GM21619 (cell line): ENCODE data around the gene UBAC2.
A peak's percentile ranks its signal among the peaks of the same experiment; 100 is the strongest.

Source experiments
- ATAC-seq: cut with Tn5 transposase; IDR thresholded peaks from one replicate; pipeline ENCODE4 v1.9.1; 2021; ENCODE audit not compliant: unreplicated experiment

Gene UBAC2

GRCh38 chr13:99330942-99331341 is 130.3 kb downstream of the UBAC2 start:
- ATAC-seq = no peak

GRCh38 chr13:99331881-99332293 is 131.2 kb downstream of the UBAC2 start:
- ATAC-seq = peak; percentile 88

- ATAC-seq = no peak
Measured at GRCh38 chr13:99332456-99332855, 131.8 kb downstream of the UBAC2 start.

GRCh38 chr13:99334221-99334620 is 133.6 kb downstream of the UBAC2 start:
- ATAC-seq = no peak

GRCh38 chr13:99335087-99335486 is 134.4 kb downstream of the UBAC2 start:
- ATAC-seq = no peak

- ATAC-seq = peak; percentile 78
Measured at GRCh38 chr13:99335603-99336002, 134.9 kb downstream of the UBAC2 start.

- no peak for ATAC-seq
Measured at GRCh38 chr13:99339230-99339721, 138.6 kb downstream of the UBAC2 start.

GRCh38 chr13:99339736-99340397 is 139.2 kb downstream of the UBAC2 start:
- ATAC-seq = no peak

- no peak for ATAC-seq
Measured at GRCh38 chr13:99340638-99341037, 140.0 kb downstream of the UBAC2 start.

- no peak for ATAC-seq
Measured at GRCh38 chr13:99341969-99342722, 141.5 kb downstream of the UBAC2 start.

GRCh38 chr13:99342723-99343315 is 142.2 kb downstream of the UBAC2 start:
- no peak for ATAC-seq

GRCh38 chr13:99344610-99345208 is 144.1 kb downstream of the UBAC2 start:
- ATAC-seq = no peak

- ATAC-seq = no peak
Measured at GRCh38 chr13:99345345-99345744, 144.7 kb downstream of the UBAC2 start.

GRCh38 chr13:99346335-99347042 is 145.8 kb downstream of the UBAC2 start:
- no peak for ATAC-seq

GRCh38 chr13:99347335-99347878 is 146.8 kb downstream of the UBAC2 start:
- peak; percentile 19 for ATAC-seq

- peak; percentile 49 for ATAC-seq
Measured at GRCh38 chr13:99347911-99348451, 147.3 kb downstream of the UBAC2 start.

- ATAC-seq = no peak
Measured at GRCh38 chr13:99350191-99350590, 149.5 kb downstream of the UBAC2 start.

GRCh38 chr13:99351772-99352171 is 151.1 kb downstream of the UBAC2 start:
- peak; percentile 21 for ATAC-seq

- no peak for ATAC-seq
Measured at GRCh38 chr13:99352351-99353245, 151.9 kb downstream of the UBAC2 start.
